ENCODE results near the gene TMEM62. TPM values are rescaled to one million over a fixed set of nuclear protein-coding genes. Genes with fewer than 3 reads are reported as not detected.

TMEM62 gene
- total RNA-seq, 1 experiment from 2014 or later = 7.2 TPM

- TF ChIP-seq, protein P1, sequence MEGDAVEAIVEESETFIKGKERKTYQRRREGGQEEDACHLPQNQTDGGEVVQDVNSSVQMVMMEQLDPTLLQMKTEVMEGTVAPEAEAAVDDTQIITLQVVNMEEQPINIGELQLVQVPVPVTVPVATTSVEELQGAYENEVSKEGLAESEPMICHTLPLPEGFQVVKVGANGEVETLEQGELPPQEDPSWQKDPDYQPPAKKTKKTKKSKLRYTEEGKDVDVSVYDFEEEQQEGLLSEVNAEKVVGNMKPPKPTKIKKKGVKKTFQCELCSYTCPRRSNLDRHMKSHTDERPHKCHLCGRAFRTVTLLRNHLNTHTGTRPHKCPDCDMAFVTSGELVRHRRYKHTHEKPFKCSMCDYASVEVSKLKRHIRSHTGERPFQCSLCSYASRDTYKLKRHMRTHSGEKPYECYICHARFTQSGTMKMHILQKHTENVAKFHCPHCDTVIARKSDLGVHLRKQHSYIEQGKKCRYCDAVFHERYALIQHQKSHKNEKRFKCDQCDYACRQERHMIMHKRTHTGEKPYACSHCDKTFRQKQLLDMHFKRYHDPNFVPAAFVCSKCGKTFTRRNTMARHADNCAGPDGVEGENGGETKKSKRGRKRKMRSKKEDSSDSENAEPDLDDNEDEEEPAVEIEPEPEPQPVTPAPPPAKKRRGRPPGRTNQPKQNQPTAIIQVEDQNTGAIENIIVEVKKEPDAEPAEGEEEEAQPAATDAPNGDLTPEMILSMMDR (conservative IDR thresholded peaks at IDR 0.05) = no peak
- no peak for DNase-seq
Measured at GRCh38 chr15:43118829-43119228, 14.6 kb upstream of the TMEM62 start.

More at GRCh38 chr15:43118829-43119228, 14.6 kb upstream of the TMEM62 start:
- Histone ChIP-seq H4K20me1 (ENCODE audit: control insufficient read depth, insufficient read depth, insufficient read length) (no peaks in the 10 kb centered on the region), H2BK12ac (ENCODE audit: insufficient read length, low read depth, low read length) (no peak overlapping the region), H4K5ac (ENCODE audit: insufficient read length, low read depth, low read length) (no peak overlapping the region), H3K18ac (ENCODE audit: insufficient read length, low read depth, low read length) (no peak overlapping the region), H2AFZ (ENCODE audit: low read length) (no peak overlapping the region), H3K9ac (ENCODE audit: extremely low read depth, insufficient read length, low read length) (no peak overlapping the region), H3K27ac (ENCODE audit: insufficient read length, low read depth, low read length) (no peak overlapping the region), H2BK15ac (ENCODE audit: low read depth, low read length) (no peak overlapping the region), H3K79me1 (ENCODE audit: insufficient read depth, low read depth, low read length, poor library complexity, severe bottlenecking) (no peaks in the 10 kb centered on the region), H3K4me1 (ENCODE audit: insufficient read depth, low read length) (no peaks in the 10 kb centered on the region), H3K56ac (ENCODE audit: insufficient read length, low read depth, low read length) (no peak overlapping the region), H3K4ac (ENCODE audit: low read depth, low read length) (no peak overlapping the region), H3K9me3 (ENCODE audit: control insufficient read depth, low read depth, low read length) (no peaks in the 10 kb centered on the region), H2BK20ac (ENCODE audit: low read depth, low read length, poor library complexity, severe bottlenecking) (no peak overlapping the region), H3T11ph (ENCODE audit: low read length) (no peak overlapping the region), H3K4me2 (ENCODE audit: insufficient read depth, insufficient read length, low read length) (no peak overlapping the region), H4K91ac (ENCODE audit: insufficient read length, low read depth, low read length) (no peak overlapping the region), H3K27me3 (ENCODE audit: insufficient read depth, low read length) (no peaks in the 10 kb centered on the region), H3K14ac (ENCODE audit: insufficient read depth, low read length) (no peak overlapping the region), H3K79me2 (ENCODE audit: insufficient read depth, low read length) (no peaks in the 10 kb centered on the region), H2BK120ac (ENCODE audit: low read depth, low read length, poor library complexity, severe bottlenecking) (no peak overlapping the region), H3K23ac (ENCODE audit: insufficient read length, low read depth, low read length) (no peak overlapping the region), H4K8ac (replicated peaks; ENCODE audit: insufficient read length, low read depth, low read length) (no peak overlapping the region), H3K23me2 (ENCODE audit: insufficient read length, low read depth, low read length, poor library complexity, severe bottlenecking) (no peaks in the 10 kb centered on the region), H2AK5ac (ENCODE audit: insufficient read length, low read length) (no peak overlapping the region), H2BK5ac (ENCODE audit: insufficient read length, low read length) (no peak overlapping the region)
- no peak overlapping the region for H3K4me3 Mint-ChIP-seq
- H3K9me3 Mint-ChIP-seq = no peaks in the 10 kb centered on the region
- WGBS (ENCODE audit: extremely low coverage, insufficient read length, low lambda C conversion rate) = no CpG with 5 or more reads among the region's 2 CpGs
- no peak overlapping the region for H3K27ac Mint-ChIP-seq
- H3K4me1 Mint-ChIP-seq = peaks cover 8% of the 10 kb centered on the region in 2 experiments
- H3K36me3 Mint-ChIP-seq (ENCODE audit: insufficient read depth in 1 of 3, low read depth in 3 of 3) = no peaks in the 10 kb centered on the region
- peaks cover 66% of the 10 kb centered on the region for H3K27me3 Mint-ChIP-seq (ENCODE audit: low read depth)

All from H9 (cell line).